ENCODE measurements around the gene RAF1.
"Not testable (repeated sequence)": the region's sequence is repeated elsewhere in the genome, so short reads cannot be mapped to it uniquely, and the experiment has no call there.

Gene RAF1

DNA sequence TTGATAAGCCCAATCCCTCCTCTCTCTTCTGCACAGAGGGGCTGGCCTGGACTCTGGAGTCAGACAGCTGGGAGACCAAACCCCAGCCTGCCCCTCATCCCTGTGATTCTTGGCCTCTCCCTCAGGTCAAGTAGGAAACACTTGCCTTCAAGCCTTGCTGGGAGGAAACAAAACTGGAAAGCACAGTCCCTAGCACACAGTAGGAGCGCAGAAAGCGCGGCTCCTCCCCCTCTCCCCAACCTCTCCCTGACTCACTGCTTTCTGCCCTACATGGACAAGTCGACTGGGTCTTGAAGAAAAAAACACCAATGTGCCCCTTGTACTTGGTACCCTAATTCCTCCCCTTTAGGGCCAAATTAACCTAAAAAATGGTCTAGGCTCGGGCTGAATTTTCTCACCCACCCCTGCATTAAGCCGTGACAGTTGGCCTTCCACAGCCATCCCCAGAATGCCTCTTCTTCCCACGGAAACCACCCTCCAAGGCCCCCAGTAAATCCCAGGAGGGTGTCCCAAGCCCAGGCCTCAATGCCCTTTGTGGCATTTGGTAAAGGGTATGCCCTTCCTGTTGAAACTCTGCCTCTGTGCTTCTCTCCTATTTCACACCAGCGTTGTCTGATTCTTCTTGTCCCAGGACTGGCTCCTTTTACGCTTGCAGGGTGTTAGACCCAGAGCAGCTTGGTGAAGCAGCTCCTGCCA is 11.3 kb upstream of the RAF1 start:
- DNase-seq = no peak

DNA sequence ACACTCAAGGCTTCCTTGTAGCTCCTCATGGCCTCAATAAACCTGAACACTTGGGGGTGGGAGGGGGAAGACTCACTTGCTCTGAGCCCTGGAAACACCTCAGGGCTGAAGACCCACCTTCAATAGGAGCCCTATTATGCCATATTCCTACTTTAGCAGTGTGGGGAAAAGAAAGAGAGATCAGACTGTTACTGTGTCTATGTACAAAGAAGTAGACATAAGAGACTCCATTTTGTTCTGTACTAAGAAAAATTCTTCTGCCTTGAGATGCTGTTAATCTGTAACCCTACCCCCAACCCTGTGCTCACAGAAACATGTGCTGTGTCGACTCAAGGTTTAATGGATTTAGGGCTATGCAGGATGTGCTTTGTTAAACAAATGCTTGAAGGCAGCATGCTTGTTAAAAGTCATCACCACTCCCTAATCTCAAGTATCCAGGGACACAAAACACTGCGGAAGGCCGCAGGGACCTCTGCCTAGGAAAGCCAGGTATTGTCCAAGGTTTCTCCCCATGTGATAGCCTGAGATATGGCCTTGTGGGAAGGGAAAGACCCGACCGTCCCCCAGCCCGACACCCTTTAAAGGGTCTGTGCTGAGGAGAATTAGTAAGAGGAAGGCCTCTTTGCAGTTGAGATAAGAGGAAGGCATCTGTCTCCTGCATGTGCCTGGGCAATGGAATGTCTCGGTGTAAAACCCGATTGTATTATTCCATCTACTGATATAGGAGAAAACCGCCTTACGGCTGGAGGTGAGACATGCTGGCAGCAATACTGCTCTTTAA is 10.2 kb upstream of the RAF1 start:
- DNase-seq = not testable (repeated sequence)

DNA sequence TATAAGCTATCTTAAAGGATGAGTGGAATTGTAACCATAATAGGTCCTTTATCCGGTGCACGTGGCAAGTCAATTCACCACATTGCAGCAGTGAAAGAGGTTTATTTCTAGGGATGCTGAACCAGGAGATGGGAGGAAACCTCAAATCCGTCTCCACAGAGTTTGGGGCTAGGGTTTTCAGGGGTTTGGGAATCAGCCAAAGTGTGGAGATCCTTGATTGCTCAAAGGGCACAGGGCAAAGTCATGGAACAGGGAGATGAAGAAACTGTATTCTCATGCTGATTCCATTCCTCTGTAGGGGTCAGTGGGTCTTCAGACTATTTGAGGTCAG is 7.2 kb upstream of the RAF1 start:
- no peak for DNase-seq

DNA sequence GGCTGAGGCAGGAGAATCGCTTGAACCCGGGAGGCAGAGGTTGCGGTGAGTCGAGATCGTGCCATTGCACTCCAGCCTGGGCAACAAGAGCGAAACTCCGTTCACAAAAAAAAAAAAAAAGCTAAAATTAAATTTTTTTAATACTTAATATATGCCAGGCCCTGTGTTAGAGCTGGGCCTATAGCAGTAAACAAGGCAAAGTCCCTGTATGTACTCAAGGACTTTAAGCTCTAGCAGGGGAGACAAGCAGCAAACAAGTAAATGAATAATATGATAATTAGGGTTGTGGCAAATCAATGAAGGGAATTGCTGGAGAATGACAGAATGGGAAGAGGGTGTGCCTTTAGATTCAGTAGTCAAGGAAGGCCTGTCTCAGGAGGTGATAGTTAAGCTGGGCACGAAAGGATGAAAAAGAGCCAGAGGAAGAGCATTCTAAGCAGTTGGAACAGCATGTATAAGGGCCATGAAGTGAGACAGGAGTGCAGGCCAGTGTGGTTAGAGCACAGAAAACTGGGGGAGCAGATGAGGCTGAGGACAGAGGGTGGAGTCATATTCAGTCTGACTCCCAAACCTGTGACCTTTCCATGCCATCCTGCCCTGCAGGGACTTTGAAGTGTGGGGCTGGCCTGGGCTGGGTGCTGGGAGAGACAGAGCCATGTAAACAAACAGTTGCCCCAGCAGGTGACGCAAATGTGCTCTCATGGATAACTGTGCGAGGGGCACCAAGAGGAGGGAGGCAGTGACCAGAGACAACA is 6.6 kb upstream of the RAF1 start:
- no peak for DNase-seq

DNA sequence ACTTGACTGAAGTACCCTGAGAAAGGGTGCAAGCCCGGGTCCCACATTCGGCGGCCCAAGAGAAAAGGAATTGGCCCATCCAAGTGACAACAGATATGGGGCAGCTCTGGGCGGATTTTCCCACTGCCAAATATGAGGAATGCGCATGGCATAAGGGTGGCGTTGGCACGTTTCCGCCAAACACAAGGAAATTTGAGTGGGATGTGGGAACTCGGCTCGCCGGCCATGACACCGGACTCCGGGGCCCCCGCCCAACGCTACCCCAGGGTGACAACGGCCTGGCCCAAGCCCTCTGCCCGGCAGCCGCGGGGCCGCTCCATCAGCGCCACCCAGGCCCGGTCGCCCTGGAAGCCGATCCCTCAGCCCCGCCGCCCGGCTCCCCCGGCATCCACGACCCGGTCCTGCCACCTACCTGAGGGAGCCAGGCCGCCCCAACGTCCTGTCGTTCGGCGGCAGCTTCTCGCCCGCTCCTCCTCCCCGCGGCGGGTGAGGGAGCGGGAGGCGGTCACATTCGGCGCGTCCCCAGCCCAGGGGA is 449 bp downstream of the RAF1 start:
- no peak for DNase-seq

DNA sequence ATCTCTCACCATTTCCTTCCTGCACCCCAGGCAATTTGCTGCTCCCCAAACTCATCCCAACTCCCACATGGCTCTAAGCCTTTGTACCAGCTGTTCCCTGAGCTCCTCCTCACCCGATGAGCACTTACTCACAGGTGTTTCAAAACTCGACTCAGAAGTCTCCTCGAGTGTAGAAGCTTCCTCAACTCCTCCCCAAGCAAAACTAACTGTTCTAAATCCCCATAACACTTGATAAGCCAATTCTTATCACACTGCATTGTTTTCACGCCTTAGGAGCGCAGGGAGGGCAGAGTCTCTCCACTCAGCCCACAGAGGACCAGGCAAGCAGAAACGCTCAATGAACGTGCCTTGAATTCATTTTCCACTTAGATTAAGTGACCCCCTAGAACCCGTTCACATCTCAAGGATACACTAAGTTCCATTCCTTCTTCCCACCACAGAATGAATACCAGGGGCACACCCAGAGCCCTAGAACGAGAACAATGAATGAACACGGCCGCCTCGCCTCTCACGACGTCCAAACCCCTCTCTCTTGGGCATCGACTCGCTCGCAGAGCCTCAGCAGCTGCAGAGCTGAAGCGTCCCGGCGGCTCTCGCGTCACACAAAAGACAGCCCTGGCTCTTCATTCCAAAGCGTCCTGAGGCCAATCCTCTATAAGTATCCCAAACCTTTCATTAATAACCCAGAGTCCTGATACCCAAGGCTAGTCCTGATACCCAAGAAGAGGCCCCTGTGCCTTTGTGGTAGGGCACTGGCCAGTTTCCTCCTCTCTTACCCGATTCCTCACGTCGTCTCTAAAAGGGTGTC is 1.1 kb downstream of the RAF1 start:
- DNase-seq = peak; percentile 31

DNA sequence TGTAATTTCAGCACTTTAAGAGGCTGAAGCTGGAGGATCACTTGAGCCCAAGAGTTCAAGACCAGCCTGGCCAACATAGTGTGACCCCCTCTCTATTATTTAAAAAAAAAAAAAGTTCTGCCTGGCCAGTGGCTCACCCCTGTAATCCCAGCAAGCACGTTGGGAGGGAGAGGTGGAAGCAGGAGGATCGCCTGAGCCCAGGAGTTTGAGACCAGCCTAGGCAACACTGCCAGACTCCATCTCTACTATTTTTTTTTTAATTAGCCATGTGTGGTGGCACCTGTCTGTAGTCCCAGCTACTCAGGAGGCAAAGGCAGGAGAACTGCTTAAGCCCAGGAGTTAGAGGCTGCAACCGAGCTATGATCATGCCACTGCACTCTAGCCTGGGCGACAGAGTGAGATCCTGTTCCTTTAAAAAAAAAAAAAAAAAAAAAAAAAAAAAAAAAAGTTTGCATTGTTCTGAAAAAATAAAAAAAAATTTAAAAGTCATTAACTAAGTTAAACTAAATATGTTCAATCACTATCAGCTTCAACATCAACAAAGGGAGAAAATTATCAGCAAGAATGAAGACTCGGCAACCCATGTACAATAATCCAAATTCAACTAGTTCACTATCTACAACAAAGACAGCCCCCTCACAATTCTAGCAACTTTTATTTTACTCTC is 1.9 kb downstream of the RAF1 start:
- no peak for DNase-seq

DNA sequence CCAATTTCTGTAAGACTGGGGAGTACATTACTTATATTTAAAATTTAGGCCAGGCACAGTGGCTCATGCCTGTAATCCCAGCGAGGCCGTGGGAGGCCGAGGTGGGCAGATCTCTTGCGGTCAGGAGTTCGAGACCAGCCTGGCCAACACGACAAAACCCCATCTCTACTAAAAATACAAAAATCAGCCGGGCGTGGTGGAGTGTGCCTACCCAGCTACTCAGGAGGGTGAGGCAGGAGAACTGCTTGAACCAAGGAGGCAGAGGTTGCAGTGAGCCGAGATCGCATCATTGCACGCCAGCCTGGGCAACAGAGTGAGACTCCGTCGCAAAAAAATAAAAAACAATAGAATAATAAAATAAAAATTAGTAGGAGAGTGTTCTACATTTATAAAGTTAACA is 2.5 kb downstream of the RAF1 start:
- not testable (repeated sequence) for DNase-seq

DNA sequence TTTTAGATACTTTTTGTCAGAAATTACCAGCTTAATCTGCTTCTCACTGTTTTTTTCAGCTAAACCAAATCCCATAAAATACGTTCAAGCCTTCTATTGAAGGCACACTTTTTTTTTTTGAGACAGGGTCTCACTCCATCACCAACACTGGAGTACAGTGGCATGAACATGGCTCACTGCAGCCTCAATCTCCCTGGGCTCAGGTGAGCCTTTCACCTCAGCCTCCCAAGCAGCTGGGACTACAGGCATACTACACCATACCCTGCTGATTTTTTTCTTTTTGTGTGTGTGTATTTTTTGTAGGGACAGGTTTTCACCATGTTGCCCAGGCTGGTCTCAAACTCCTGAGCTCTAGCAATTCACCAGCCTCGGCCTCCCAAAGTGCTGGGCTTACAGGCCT is 3.7 kb downstream of the RAF1 start:
- no peak for DNase-seq

DNA sequence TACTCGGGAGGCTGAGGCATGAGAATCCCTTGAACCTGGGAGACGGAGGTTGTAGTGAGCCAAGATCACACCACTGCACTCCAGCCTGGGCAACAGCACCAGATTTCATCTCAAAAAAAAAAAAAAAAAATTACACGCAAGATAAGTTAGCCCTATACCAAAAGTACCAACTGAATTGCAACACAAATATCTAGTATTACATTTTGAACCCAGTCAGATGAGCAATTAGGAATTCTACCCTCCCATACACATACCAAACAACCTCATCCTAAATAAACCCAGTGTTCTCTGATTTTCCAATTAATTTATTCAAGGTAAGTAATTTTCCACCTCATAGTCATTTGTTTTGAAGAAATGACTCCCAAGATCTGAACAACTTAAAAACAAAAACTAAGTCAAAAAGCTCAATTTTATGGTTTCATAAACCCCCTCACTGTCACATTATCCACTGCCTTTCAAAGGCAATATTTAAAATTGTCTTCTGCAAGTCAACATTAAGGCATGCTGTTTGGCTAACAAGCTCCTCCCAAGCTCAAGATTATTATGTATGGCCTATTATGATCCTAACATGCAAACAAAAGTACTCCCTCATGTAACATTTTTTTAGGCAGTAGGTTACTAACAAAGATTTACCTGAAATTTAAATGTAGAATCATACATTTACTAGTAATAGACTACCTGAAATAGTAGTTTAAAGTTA is 4.5 kb downstream of the RAF1 start:
- DNase-seq = no peak

DNA sequence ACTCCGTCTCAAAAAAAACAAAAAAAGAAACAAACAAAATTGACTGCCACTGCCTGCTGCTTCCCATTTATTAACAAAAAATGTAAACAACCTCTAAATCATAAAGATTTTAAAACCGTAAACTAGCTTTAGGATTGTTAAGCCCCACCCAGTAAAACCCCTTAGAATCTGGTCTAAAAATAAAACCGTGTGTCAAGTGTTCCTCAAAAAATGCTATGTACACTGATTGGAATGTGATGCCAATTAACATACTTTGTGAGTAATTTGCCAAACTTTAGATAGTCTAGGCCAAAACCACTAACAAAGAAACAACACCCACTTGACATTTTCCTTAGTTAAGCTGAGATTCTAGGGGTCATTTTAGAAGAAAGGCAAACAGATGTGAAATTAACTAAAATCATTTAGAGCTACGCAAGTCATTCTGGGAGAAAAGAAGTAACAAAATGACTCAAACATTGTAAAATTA is 5.3 kb downstream of the RAF1 start:
- no peak for DNase-seq

DNA sequence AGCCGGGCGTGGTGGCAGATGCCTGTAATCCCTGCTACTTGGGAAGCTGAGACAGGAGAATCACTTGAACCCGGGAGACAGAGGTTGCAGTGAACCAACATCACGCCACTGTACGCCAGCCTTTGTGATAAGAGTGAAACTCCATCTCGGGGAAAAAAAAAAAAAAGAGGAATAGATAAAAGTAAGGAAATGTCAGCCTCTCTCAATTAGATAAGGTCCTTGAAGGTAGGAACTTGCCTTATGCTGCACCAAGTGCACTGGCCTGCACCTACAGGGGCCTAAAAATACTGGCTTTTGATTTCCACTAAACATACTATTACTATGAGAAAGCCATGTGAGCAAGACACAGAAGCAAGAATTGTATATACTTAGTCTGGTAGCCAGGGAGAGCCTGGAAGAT is 7.1 kb downstream of the RAF1 start:
- DNase-seq = no peak

DNA sequence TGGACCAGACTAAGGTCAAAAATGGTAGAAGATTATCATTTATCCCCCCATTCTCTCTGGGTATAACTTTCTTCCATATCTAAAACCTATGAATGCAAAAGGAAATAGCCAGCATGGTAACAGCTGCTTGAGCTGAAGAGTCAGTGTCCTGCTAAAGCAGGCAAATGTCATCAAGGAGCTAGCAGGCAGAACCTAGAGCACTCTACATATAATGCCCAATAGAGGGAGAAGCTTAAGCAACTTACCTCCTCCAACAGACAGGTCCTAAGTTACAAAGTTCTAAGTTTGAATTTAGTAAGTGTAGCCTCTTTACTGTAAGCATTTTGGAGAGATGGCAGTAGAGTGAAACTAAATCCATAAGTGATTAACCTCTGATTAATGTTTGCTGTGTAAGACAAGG is 7.7 kb downstream of the RAF1 start:
- no peak for DNase-seq

DNA sequence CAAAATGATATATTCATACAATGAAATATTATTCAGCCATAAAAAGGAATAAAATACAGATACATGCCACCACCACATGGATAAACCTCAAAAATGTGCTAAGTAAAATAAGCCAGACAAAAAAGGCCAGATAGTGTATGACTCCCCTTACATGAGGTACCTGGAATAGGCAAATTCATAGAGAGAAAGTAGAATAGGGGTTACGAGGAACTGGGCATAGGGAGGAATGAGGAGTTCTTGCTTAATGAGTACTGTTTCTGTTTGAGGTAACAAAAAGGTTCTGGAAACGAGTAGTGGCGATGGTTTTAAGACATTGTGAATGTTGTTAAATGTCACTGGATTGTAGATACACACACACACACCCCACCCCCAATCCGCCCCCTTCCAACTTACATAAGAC is 8.2 kb downstream of the RAF1 start:
- DNase-seq = no peak

DNA sequence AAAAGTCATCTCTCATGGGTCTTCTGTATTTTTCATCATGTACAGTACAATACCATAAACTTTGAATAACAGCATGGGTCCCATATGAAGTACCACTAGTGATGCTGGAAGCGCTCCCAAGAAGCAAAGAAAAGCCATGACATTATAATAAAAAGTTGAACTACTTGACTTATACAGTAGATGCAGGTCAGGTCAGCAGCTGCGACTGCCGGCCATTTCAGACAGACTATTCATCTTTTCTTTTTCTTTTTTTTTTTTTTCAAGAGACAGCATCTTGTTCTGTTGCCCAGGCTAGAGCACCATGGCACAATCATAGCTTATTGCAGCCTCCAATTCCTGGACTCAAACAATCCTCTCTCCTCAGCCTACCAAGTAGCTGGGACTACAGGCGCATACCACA is 10.2 kb downstream of the RAF1 start:
- DNase-seq = no peak

DNA sequence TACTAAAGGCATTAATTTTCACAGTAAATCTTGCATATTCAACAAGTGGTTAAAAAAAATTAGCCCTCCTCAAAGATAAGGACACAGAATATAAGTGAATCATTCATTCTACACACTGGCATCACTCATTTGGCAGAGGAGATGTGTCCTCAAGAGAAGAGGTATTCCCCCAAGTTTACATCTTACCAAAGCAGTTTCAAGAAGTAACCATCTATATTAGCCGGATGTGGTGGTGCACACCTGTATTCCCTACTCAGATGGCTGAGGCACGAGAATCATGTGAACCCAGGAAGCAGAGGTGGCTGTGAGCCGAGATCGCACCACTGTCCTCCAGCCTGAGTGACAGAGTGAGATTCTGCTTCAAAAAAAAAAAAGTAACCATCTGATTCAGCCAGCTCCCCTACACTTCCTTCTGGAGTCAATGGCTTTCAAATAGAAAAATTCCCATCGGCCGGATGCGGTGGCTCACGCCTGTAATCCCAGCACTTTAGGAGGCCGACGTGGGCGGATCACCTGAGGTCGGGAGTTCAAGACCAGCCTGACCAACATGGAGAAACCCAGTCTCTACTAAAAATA is 15.4 kb downstream of the RAF1 start:
- no peak for DNase-seq

DNA sequence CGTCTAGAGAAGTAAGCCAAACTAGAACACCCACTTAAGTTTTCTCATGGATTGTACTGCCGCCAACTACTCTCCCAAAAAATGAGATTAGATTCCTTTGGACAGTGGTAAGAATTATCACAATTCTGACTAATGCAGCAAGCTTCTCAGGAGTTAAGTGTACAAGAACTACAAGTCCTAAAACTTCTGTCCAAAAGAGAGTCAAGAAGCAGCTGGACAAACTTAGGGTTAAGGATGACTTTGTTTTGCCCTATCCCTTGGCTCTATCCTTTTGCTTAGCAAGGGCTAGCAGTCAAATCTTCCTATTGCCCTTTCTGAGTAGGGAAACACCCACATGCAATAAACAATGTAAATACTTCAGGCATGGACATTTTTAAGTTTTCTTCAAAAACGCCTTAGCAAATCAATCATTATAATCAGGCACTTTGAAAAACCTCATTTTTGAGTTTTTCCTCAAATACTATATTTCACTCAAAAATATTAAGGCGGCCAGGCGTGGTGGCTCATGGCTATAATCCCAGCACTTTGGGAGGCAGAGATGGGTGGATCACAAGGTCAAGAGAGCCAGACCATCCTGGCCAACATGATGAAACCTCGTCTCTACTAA is 19.5 kb downstream of the RAF1 start:
- no peak for DNase-seq

DNA sequence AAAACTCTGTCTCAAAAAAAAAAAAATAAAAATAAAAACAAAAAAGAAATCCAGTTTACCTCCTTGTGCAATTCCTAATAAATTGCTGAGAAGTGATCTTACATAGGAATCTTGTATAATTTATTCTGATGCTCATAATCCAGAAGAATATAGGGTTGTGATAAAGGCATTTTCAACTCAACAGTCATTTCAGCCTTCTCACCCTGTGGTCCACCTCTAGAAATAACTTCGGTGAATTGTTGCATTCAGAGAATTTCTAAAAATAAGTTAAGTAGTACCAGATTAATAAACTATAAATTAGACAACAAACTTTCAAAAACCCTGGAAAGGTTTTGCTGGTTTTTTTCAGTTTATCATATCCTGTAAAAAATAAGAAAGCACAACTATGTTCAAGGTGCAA is 20.2 kb downstream of the RAF1 start:
- no peak for DNase-seq

DNA sequence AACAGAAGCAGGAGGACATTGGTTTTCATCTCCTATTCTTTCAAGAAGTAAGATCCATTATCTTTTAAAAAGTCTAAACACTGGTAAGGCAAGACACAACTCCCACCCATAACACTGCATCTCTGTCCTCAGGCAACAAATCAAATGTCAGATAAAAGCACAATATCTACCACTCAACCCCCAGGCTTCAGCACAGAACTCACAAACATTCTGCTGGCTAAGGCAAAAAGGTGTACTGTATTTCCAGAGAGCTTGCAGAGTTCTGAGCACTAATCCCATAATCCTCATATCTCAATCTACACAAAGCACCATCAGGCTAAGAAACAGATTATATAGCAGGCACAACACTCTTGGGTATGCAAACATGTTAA is 20.9 kb downstream of the RAF1 start:
- no peak for DNase-seq

DNA sequence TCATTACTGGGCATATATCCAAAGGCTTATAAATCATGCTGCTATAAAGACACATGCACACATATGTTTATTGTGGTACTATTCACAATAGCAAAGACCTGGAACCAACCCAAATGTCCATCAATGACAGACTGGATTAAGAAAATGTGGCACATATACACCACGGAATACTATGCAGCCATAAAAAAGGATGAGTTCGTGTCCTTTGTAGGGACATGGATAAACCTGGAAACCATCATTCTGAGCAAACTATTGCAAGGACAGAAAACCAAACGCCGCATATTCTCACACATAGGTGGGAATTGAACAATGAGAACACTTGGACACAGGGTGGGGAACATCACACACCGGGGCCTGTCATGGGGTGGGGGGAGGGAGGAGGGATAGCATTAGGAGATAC is 23.1 kb downstream of the RAF1 start:
- DNase-seq = not testable (repeated sequence)

DNA sequence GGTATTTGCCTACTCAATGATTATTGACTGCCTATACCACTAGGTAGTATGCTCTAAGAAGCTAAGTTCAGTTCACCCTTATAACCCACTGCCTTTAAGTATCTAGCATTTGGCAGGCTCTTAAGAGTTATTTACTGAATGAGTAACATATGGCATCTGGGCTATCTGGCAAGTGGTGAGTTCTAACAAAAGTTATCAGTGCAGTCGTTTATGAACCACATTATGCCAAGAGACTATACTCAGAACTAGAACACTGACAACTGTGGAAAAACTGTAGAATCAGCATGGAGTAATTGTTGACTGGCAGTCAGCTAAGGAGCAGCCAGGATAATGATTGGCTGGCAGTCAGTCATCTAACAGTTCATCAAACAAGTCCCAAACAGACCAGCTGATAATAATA is 25.8 kb downstream of the RAF1 start:
- no peak for DNase-seq

Measured in activated naive CD4-positive, alpha-beta T cell treated with anti-CD3 and anti-CD28 coated beads, Interleukin-2, amount 50 U/mL, for 16 hours (primary cell).